ENCODE measurements around the gene SLC30A2.

SLC30A2 gene

GRCh38 chr1:26064553-26064952, 18.6 kb upstream of the SLC30A2 start:
- no peak for TF ChIP-seq CTCF (IDR thresholded peaks at IDR 0.05; ENCODE audit: control insufficient read depth, insufficient read depth, low read depth, low read length, missing control alignments)
- no peak for DNase-seq (ENCODE audit: low read depth)
- H3K4me3 ChIP-seq (ENCODE audit: control insufficient read depth, low read depth, low read length) = no peak overlapping the region

GRCh38 chr1:26060832-26061574, 15.1 kb upstream of the SLC30A2 start:
- no peak overlapping the region for H3K4me3 ChIP-seq (ENCODE audit: control insufficient read depth, low read depth, low read length)
- no peak for TF ChIP-seq CTCF (IDR thresholded peaks at IDR 0.05; ENCODE audit: control insufficient read depth, insufficient read depth, low read depth, low read length, missing control alignments)

GRCh38 chr1:26059906-26060305, 14.0 kb upstream of the SLC30A2 start:
- H3K4me3 ChIP-seq (ENCODE audit: control insufficient read depth, low read depth, low read length) = no peak overlapping the region
- no peak for DNase-seq (ENCODE audit: low read depth)
- TF ChIP-seq CTCF (IDR thresholded peaks at IDR 0.05; ENCODE audit: control insufficient read depth, insufficient read depth, low read depth, low read length, missing control alignments) = no peak

More at GRCh38 chr1:26060832-26061574, 15.1 kb upstream of the SLC30A2 start:
- DNase-seq (ENCODE audit: low read depth) = no peak

- no peak for TF ChIP-seq CTCF (IDR thresholded peaks at IDR 0.05; ENCODE audit: control insufficient read depth, insufficient read depth, low read depth, low read length, missing control alignments)
- no peak overlapping the region for H3K4me3 ChIP-seq (ENCODE audit: control insufficient read depth, low read depth, low read length)
- no peak for DNase-seq (ENCODE audit: low read depth)
Measured at GRCh38 chr1:26058052-26058595, 12.2 kb upstream of the SLC30A2 start.

GRCh38 chr1:26057189-26057588, 11.3 kb upstream of the SLC30A2 start:
- DNase-seq (ENCODE audit: low read depth) = no peak
- no peak for TF ChIP-seq CTCF (IDR thresholded peaks at IDR 0.05; ENCODE audit: control insufficient read depth, insufficient read depth, low read depth, low read length, missing control alignments)
- no peak overlapping the region for H3K4me3 ChIP-seq (ENCODE audit: control insufficient read depth, low read depth, low read length)

GRCh38 chr1:26055041-26055440, 9.1 kb upstream of the SLC30A2 start:
- no peak overlapping the region for H3K4me3 ChIP-seq (ENCODE audit: control insufficient read depth, low read depth, low read length)
- no peak for TF ChIP-seq CTCF (IDR thresholded peaks at IDR 0.05; ENCODE audit: control insufficient read depth, insufficient read depth, low read depth, low read length, missing control alignments)
- DNase-seq (ENCODE audit: low read depth) = no peak

Data from AG09309 (cell line).